ENCODE measurements around the gene OARD1.

The OARD1 gene

DNA sequence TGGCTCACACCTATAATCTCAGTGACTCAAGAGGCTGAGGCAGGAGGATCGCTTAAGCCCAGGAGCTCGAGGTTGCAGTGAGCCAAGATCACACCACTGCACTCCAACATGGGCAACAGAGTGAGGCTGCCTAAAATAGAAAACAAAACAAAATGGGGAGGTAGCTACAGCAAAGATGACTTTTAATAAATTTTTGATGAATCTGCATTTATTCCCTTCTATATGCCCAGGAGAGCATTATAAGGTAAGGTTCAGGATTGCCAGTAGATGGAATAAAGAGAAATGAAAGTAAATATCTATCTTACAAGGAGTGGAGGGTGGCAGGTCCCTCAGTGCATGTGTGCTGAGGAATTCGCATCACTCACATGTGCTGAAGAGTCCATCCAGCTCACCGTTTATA is 57.4 kb downstream of the OARD1 start:
- no peak for DNase-seq (ENCODE audit: low spot score)
- TF ChIP-seq, protein P1, sequence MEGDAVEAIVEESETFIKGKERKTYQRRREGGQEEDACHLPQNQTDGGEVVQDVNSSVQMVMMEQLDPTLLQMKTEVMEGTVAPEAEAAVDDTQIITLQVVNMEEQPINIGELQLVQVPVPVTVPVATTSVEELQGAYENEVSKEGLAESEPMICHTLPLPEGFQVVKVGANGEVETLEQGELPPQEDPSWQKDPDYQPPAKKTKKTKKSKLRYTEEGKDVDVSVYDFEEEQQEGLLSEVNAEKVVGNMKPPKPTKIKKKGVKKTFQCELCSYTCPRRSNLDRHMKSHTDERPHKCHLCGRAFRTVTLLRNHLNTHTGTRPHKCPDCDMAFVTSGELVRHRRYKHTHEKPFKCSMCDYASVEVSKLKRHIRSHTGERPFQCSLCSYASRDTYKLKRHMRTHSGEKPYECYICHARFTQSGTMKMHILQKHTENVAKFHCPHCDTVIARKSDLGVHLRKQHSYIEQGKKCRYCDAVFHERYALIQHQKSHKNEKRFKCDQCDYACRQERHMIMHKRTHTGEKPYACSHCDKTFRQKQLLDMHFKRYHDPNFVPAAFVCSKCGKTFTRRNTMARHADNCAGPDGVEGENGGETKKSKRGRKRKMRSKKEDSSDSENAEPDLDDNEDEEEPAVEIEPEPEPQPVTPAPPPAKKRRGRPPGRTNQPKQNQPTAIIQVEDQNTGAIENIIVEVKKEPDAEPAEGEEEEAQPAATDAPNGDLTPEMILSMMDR (IDR thresholded peaks at IDR 0.05) = no peak

More for the DNA sequence above, 57.4 kb downstream of the OARD1 start:
- Histone ChIP-seq H3K4me3 (no peak overlapping the region), H3K27ac (no peak overlapping the region)
